Osteocyte (in vitro differentiated cells): ENCODE results near the gene SH2D4B. TPM values are rescaled to one million over a fixed set of nuclear protein-coding genes. Genes with fewer than 3 reads are reported as not detected.

Experiments used
- DNase-seq: peaks from one replicate; pipeline ENCODE4 v3.0.0; 2021; ENCODE audit warnings: mixed read lengths; ENCODE audit not compliant: unreplicated experiment; ENCODE audit errors: extremely low spot score
- H3K27ac Mint-ChIP-seq: one replicate; pipeline ENCODE4 v1.8.0; 2021; ENCODE audit warnings: mild to moderate bottlenecking, mixed read lengths; ENCODE audit not compliant: unreplicated experiment
- H3K27me3 Mint-ChIP-seq: one replicate; pipeline ENCODE4 v1.8.0; 2021; ENCODE audit warnings: mixed read lengths; ENCODE audit not compliant: unreplicated experiment
- H3K36me3 Mint-ChIP-seq: one replicate; pipeline ENCODE4 v1.8.0; 2021; ENCODE audit warnings: mixed read lengths; ENCODE audit not compliant: unreplicated experiment
- H3K4me1 Mint-ChIP-seq: one replicate; pipeline ENCODE4 v1.8.0; 2021; ENCODE audit warnings: mixed read lengths; ENCODE audit not compliant: unreplicated experiment
- H3K4me3 Mint-ChIP-seq: one replicate; pipeline ENCODE4 v1.8.0; 2021; ENCODE audit warnings: mild to moderate bottlenecking, moderate library complexity, mixed read lengths; ENCODE audit not compliant: unreplicated experiment
- H3K9me3 Mint-ChIP-seq: one replicate; pipeline ENCODE4 v1.8.0; 2021; ENCODE audit warnings: mixed read lengths; ENCODE audit not compliant: unreplicated experiment
- total RNA-seq: library from RNA; stranded (reverse); gene quantifications from 2 replicates; pipeline ENCODE4 v1.2.1, GENCODE V29; 2021
- TF ChIP-seq, protein P1 (sequence below): fragments of 200-600 bp; sonication (generic); IDR thresholded peaks from 2 replicates; pipeline ENCODE4 v1.5.0; 2021; ENCODE audit warnings: antibody characterized with exemption, mild to moderate bottlenecking, moderate library complexity

SH2D4B gene
- total RNA-seq, 1 donor from 2014 or later: not detected

DNA sequence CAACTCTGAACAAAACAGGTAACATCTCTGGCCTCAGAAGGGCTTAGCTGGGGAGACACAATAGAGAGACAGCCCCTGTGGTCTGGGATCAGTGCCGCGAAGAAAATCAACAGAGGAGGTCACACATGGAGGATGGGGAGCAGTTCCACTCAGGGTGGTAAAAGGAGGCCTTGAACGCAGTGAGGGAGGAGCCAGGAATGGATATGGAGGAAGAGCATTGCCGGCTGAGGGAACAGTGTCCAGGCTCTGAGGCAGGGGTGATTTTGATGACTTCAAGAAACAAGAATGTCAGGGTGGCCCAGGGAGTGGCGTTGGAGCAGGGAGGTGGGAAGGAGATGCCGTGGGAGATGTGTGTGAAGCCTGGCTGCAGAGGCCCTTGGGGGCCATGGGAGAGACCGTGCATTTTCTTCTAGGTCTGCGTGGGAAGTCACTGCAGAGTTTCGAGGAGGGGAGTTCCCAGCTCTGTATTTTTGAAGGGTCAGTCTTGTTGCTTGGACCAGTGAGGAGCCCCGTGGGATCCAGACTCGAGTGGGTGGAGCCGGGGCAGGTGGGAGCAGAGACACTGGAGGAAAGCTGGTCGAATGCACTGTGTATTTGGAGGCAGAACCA, 35.7 kb upstream of the SH2D4B start:
- Mint-ChIP-seq H3K36me3 (peaks cover under 1% of the 10 kb centered on the region), H3K4me1 (peaks cover 66% of the 10 kb centered on the region), H3K27me3 (no peaks in the 10 kb centered on the region), H3K4me3 (no peak overlapping the region), H3K27ac (no peak overlapping the region), H3K9me3 (peaks cover 2% of the 10 kb centered on the region)
- no peak for DNase-seq
- TF ChIP-seq, protein P1, sequence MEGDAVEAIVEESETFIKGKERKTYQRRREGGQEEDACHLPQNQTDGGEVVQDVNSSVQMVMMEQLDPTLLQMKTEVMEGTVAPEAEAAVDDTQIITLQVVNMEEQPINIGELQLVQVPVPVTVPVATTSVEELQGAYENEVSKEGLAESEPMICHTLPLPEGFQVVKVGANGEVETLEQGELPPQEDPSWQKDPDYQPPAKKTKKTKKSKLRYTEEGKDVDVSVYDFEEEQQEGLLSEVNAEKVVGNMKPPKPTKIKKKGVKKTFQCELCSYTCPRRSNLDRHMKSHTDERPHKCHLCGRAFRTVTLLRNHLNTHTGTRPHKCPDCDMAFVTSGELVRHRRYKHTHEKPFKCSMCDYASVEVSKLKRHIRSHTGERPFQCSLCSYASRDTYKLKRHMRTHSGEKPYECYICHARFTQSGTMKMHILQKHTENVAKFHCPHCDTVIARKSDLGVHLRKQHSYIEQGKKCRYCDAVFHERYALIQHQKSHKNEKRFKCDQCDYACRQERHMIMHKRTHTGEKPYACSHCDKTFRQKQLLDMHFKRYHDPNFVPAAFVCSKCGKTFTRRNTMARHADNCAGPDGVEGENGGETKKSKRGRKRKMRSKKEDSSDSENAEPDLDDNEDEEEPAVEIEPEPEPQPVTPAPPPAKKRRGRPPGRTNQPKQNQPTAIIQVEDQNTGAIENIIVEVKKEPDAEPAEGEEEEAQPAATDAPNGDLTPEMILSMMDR: no peak

DNA sequence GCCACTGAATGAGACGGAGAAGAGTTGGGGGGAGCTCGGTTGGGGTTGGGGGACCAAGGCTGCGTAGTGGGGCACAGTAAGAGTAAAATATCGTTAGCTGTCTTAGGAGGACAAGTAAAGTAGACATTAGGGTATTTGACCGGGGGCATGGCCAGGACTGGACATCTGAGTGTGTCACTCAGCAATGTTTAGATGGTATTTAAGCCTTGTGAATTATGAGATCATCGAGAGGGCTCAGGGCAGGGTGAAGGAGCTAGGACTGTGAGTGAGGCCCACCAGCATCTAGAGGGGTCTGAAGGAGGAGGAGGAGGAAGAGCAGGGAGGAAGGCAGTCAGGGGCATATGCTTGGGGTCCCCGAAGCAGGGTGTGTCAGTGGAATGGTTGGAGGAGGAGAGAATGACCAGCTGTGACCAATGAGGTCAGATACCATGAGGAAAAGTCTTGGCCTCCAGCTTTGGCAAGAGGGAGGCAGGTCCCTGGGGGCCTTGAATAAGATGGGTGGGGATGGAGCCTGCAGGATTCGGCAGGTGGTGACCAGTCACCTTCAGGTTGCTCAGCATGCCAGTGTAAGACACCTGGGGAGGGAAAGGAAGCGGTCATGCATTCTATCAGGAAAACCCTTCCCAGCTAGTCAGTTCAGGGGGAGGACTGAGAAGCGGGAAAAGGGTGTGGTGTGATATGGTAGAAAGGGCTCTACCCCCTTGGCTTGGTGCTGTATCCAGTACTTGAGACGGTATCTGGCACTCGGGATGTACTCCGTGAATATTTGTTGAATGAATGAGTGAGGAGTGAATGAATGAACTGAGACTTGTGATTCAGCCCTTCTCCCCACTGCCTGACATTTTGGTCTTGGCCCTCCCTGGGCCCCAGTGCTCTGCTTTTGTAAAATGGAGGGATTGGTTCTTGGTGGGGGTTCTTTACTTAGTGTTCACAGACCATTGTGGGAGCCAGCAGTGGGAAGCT, 34.8 kb upstream of the SH2D4B start:
- no peak overlapping the region for H3K27ac Mint-ChIP-seq
- TF ChIP-seq, protein P1: no peak
- H3K9me3 Mint-ChIP-seq: no peaks in the 10 kb centered on the region
- H3K4me1 Mint-ChIP-seq: peaks cover 61% of the 10 kb centered on the region
- DNase-seq: no peak
- no peaks in the 10 kb centered on the region for H3K36me3 Mint-ChIP-seq
- H3K4me3 Mint-ChIP-seq: no peak overlapping the region
- no peaks in the 10 kb centered on the region for H3K27me3 Mint-ChIP-seq

DNA sequence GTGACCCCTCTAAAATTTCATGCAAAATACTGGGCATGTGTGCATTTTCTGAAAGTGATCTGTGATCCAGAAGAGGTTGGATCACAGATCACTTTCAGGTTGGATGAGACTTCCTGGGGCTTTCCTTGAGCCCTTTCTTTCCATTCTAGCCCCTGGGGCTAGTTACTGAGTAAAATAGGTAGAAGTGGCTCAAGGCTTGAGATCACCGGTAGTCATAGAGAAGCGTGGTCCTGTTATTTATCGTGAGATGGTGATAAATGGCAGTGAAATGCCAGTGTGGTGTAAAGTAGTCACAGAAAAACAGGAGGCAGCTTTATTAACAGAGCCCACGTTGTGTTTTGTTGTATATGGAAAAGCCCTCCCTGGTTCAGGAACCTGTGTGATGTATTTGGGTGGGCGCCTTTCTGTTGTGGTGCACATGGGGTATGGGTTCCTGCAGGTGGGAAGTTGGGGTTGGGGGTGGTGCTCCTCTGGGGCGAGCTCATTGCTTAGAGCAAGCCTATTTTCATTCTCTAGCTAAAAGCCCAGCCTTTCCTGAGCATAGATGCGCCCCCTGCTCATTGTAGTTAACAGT, 34.0 kb upstream of the SH2D4B start:
- peaks cover 57% of the 10 kb centered on the region for H3K4me1 Mint-ChIP-seq
- H3K9me3 Mint-ChIP-seq: no peaks in the 10 kb centered on the region
- no peak overlapping the region for H3K4me3 Mint-ChIP-seq

DNA sequence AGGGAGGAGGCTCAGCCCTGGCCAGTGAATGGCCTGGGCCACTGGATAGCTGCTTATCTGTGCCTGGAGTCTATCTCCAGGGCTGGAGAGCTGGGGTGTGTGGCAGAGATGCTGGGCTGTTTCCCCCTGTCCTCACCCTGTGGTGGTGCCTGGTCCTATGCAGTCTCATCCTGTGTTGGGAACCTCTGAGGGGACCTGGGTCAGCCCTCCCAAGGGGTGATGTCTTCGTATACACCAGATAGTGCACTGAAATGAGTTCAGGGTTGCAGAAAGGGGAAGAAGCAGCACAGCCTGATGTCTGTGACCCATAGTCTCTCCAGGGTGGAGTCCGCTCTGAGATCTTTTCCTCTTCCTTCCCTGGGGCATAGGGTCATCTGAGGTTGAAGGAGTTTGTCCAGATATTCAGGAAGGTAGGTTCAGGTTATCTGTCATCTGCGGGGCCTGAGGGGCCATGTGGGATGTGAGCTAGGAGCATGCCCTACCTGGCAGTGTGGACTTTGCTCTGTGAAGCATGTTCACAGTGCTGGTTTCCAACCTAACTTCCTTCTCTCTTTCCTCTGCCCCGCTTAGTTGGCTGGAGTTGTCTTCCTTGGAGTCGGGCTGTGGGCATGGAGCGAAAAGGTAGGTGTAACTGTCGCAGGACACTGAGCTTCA, 33.4 kb upstream of the SH2D4B start:
- TF ChIP-seq, protein P1: no peak
- no peak for DNase-seq
- Mint-ChIP-seq H3K27ac (no peak overlapping the region), H3K9me3 (no peaks in the 10 kb centered on the region), H3K4me3 (no peak overlapping the region), H3K4me1 (peaks cover 57% of the 10 kb centered on the region), H3K27me3 (no peaks in the 10 kb centered on the region), H3K36me3 (no peaks in the 10 kb centered on the region)

More for the DNA sequence above, 34.0 kb upstream of the SH2D4B start:
- Mint-ChIP-seq H3K36me3 (no peaks in the 10 kb centered on the region), H3K27me3 (no peaks in the 10 kb centered on the region), H3K27ac (no peak overlapping the region)
- TF ChIP-seq, protein P1: no peak
- DNase-seq: no peak
